CD4-positive, alpha-beta T cell treated with Interleukin-4 for 4 hours (primary cell): Measurements from ENCODE around the gene SYTL5.

ENCODE experiments used
- DNase-seq: peaks from one replicate; pipeline ENCODE4 v3.0.0-alpha.2; 2020

The SYTL5 gene

GRCh38 chrX:38036466-38036865 lies 30.1 kb downstream of the SYTL5 start:
- DNase-seq = no peak

- DNase-seq = no peak
Measured at GRCh38 chrX:38038501-38038900, 32.1 kb downstream of the SYTL5 start.

- no peak for DNase-seq
Measured at GRCh38 chrX:38041237-38041636, 34.9 kb downstream of the SYTL5 start.

- no peak for DNase-seq
Measured at GRCh38 chrX:38044701-38045100, 38.3 kb downstream of the SYTL5 start.

GRCh38 chrX:38045538-38046096 lies 39.3 kb downstream of the SYTL5 start:
- DNase-seq = no peak

GRCh38 chrX:38048886-38049285 lies 42.5 kb downstream of the SYTL5 start:
- DNase-seq = no peak

- no peak for DNase-seq
Measured at GRCh38 chrX:38050806-38051205, 44.5 kb downstream of the SYTL5 start.

- no peak for DNase-seq
Measured at GRCh38 chrX:38052096-38052495, 45.7 kb downstream of the SYTL5 start.

GRCh38 chrX:38055170-38055847 lies 49.0 kb downstream of the SYTL5 start:
- DNase-seq = no peak

- DNase-seq = no peak
Measured at GRCh38 chrX:38060331-38060878, 54.1 kb downstream of the SYTL5 start.

- no peak for DNase-seq
Measured at GRCh38 chrX:38061335-38061734, 55.0 kb downstream of the SYTL5 start.

GRCh38 chrX:38066934-38067333 lies 60.6 kb downstream of the SYTL5 start:
- no peak for DNase-seq

- no peak for DNase-seq
Measured at GRCh38 chrX:38069273-38069672, 62.9 kb downstream of the SYTL5 start.

- DNase-seq = no peak
Measured at GRCh38 chrX:38069991-38070390, 63.6 kb downstream of the SYTL5 start.

GRCh38 chrX:38079463-38079862 lies 73.1 kb downstream of the SYTL5 start:
- DNase-seq = no peak

GRCh38 chrX:38080808-38081207 lies 74.5 kb downstream of the SYTL5 start:
- DNase-seq = no peak

- DNase-seq = no peak
Measured at GRCh38 chrX:38081909-38082308, 75.6 kb downstream of the SYTL5 start.

GRCh38 chrX:38082309-38082708 lies 76.0 kb downstream of the SYTL5 start:
- DNase-seq = no peak

GRCh38 chrX:38085813-38086212 lies 79.5 kb downstream of the SYTL5 start:
- no peak for DNase-seq

GRCh38 chrX:38086451-38087215 lies 80.3 kb downstream of the SYTL5 start:
- DNase-seq = no peak

- no peak for DNase-seq
Measured at GRCh38 chrX:38087594-38087993, 81.2 kb downstream of the SYTL5 start.

- DNase-seq = no peak
Measured at GRCh38 chrX:38089173-38089982, 83.0 kb downstream of the SYTL5 start.

- DNase-seq = no peak
Measured at GRCh38 chrX:38095971-38096529, 89.7 kb downstream of the SYTL5 start.
